ENCODE measurements around the gene HTATIP2. TPM values are rescaled to one million over a fixed set of nuclear protein-coding genes. Genes with fewer than 3 reads are reported as not detected.

HTATIP2 gene
- total RNA-seq, 8 experiments from 2014 or later: 0.98 to 75.4 (median 3.2) TPM

DNA sequence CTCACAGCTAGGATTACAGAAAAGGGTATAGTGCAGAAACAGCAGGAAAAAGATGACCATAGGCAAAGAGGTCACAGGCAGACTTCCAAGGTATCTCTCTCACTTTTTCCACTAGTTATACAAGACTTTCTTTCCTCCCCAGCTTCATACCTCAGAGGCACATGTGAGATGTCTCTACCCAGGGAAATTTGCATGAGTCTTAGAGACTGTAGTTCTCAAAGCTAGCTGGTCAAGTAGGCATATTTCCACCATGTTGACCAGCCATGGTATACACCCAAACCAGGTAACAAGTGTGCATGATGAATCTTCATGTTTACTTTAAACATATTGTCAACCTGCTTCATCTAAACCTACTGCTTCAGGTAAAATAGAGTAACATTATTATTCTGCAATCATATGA, 51.9 kb downstream of the HTATIP2 start:
- peaks cover 0 to 3% of the 10 kb centered on the region in 2 donors for H3K4me1 ChIP-seq (replicated peaks in 1 of 2)
- in situ Hi-C loops (cut with MboI; ENCODE audit: low pct_unique_long_range_greater_than_20kb in 2 of 9, low sequenced_read_pairs in 9 of 9, unreplicated experiment in 9 of 9): loop anchor here in 2 of 9 experiments (25.0 kb wide), 1 partner anchor 197 kb away; no protein-coding TSS in a partner anchor
- H3K4me3 ChIP-seq: no peak overlapping the region
- H3K27ac ChIP-seq: no peak overlapping the region
- no peak for ATAC-seq (replicated peaks in 6 of 8)

DNA sequence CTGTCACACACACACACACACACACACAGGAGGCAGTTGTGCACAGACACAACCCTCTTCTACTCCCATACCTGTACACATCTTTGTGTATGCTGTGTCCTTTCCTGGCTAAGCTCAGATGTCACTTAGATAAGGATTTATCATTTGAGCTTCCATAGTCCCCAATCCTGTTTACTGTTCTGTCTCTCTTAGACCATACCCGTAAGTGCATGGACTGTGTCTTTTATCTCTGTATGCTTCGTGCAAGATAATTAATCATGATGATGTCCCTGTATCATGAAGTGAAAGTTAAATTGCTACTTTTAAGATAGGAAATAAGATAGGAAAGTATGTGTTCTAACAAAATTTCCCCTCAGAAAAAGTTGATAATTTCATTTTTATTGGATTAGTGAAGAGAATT, 54.3 kb downstream of the HTATIP2 start:
- Histone ChIP-seq H3K4me1 (replicated peaks in 1 of 2) (no peaks in the 10 kb centered on the region), H3K27ac (no peak overlapping the region), H3K4me3 (no peak overlapping the region)
- ATAC-seq (replicated peaks in 6 of 8): no peak
- in situ Hi-C loops (cut with MboI; ENCODE audit: low pct_unique_long_range_greater_than_20kb in 2 of 9, low sequenced_read_pairs in 9 of 9, unreplicated experiment in 9 of 9): loop anchor here in 2 of 9 experiments (25.0 kb wide), 1 partner anchor 195 kb away; no protein-coding TSS in a partner anchor
- WGBS, 10 experiments: 69 to 100% (median 83%) methylated on average over 1 to 2 of the region's 2 CpGs; no CpG with 5 or more reads in 3 of the 10 experiments

DNA sequence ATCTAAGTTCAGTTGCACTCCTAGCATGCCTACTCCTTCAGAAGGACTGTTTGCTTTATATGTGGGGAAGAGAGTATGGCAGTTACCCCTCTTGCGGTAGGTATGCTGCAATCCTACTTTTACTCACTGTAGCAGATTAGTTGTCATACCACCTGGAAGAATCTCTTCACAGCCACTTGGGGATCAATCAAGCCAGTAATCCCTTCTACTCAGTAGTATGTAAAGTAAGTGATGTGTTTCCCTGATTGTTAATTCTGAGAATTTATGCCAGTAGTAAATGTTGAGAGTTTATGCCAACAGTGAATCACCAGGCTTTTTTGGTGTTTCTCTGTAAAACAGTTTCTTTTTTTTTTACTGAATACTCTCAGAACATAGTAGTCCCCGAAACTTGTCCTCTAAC, 58.4 kb downstream of the HTATIP2 start:
- Histone ChIP-seq H3K4me1 (replicated peaks in 1 of 2) (no peaks in the 10 kb centered on the region), H3K27ac (no peak overlapping the region), H3K4me3 (no peak overlapping the region)
- WGBS, 10 experiments: 57 to 100% (median 100%) methylated on average over 1 to 2 of the region's 2 CpGs; no CpG with 5 or more reads in 2 of the 10 experiments
- in situ Hi-C loops (cut with MboI; ENCODE audit: low pct_unique_long_range_greater_than_20kb in 2 of 9, low sequenced_read_pairs in 9 of 9, unreplicated experiment in 9 of 9): loop anchor here in 2 of 9 experiments (25.0 kb wide), 1 partner anchor 190 kb away; no protein-coding TSS in a partner anchor
- no peak for ATAC-seq (replicated peaks in 6 of 8)

DNA sequence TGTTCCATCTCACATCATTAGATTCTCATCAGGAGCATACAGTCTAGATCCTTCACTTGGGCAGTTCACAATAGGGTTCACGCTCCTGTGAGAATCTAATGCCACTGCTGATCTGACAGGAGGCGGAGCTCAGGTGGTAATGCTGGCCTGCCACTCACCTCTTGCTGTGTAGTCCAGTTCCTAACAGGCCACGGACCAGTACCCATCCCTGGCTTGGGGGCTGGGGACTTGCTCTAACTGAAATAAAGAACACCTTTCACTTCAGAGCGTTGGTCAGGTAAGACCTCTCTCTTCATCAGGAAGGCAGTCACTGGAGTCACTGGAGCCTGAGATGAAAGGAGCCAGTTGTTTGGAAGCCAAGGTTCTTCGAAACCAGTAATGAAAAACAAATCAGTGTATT, 65.7 kb downstream of the HTATIP2 start:
- H3K27ac ChIP-seq: no peak overlapping the region
- H3K4me3 ChIP-seq: no peak overlapping the region
- H3K4me1 ChIP-seq (replicated peaks in 1 of 2): no peaks in the 10 kb centered on the region
- WGBS, 10 experiments: 80 to 100% (median 93%) methylated on average over 1 to 4 of the region's 5 CpGs; no CpG with 5 or more reads in 1 of the 10 experiments
- in situ Hi-C loops (cut with MboI; ENCODE audit: low pct_unique_long_range_greater_than_20kb in 2 of 9, low sequenced_read_pairs in 9 of 9, unreplicated experiment in 9 of 9): no loop called here
- ATAC-seq (replicated peaks in 6 of 8): no peak

Other genes starting within 250 kb of the HTATIP2 start
- 1 to 10 TPM in 1 of 8 experiments, under 1 TPM in 1, not detected in 6; 0.16 to 1.4 TPM for gene DBX1, start 203.2 kb upstream of the HTATIP2 start, total RNA-seq
- gene PRMT3, start 24.0 kb downstream of the HTATIP2 start, total RNA-seq: 10 to 100 TPM; 12.6 to 35.1 (median 17.1) TPM
- gene SLC6A5, start 235.9 kb downstream of the HTATIP2 start, total RNA-seq: 1 to 10 TPM in 4 of 8 experiments, under 1 TPM in 3, not detected in 1; 0.07 to 5.2 (median 1.3) TPM

All from motor neuron (in vitro differentiated cells).